Erythroblast (primary cell): ENCODE data around the gene HNRNPC.

ENCODE experiments used
- GATA1 ChIP-seq: IDR thresholded peaks from 2 replicates; pipeline ENCODE4 v1.6.1; 2011; ENCODE audit warnings: low read depth, mild to moderate bottlenecking, control low read depth, low read length, moderate library complexity
- POLR2A ChIP-seq: IDR thresholded peaks from 2 replicates; pipeline ENCODE4 v1.6.1; 2011; ENCODE audit warnings: mild to moderate bottlenecking, low read length

- TF ChIP-seq POLR2A (no peak), GATA1 (no peak)
Observed at GRCh38 chr14:21182166-21182565, 87.1 kb downstream of the HNRNPC start.
